Astrocyte (in vitro differentiated cells and primary cell): ENCODE measurements around the gene OTOG.

Experiments
- CTCF ChIP-seq: IDR thresholded peaks from 2 replicates; pipeline ENCODE4 v1.5.1; 2011; ENCODE audit warnings: low read depth, mild to moderate bottlenecking, inconsistent platforms, low read length, moderate library complexity; ENCODE audit not compliant: insufficient read depth
- EZH2 ChIP-seq: IDR thresholded peaks from 2 replicates; pipeline ENCODE4 v1.6.1; 2012; ENCODE audit warnings: mild to moderate bottlenecking, low read length, inconsistent platforms; ENCODE audit not compliant: insufficient read depth

DNA sequence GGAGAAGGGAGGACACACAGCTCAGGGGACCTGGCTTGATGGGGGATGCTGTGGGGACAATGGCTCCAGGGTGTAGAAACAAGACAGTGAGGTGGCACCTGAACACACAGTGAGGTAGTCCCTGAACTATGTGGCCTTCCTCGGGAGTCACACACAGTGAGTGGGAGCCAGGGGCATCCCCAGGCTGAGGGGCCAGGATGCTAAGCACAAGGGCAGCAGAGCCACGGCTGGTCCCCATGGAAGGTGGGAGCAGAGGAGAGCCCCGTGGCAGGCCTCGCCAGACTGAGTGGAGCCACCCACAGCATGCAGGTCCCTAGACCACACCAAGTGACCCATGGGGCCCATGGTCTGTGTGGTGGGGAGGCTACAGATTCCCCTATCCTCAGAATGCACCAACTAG is 44.4 kb upstream of the OTOG start:
- no peak for TF ChIP-seq CTCF
- TF ChIP-seq EZH2, result no peak
